GM20000 (cell line): ENCODE results near the gene CCDC71.

ENCODE experiments used
- DNase-seq: peaks from one replicate; pipeline ENCODE4 v3.0.0; 2012; ENCODE audit warnings: low spot score
- TF ChIP-seq, protein P1 (sequence below): IDR thresholded peaks from 2 replicates; pipeline ENCODE4 v1.5.1; 2012; ENCODE audit warnings: mild to moderate bottlenecking, control low read depth; ENCODE audit errors: extremely low read depth, missing control alignments

CCDC71 gene

DNA sequence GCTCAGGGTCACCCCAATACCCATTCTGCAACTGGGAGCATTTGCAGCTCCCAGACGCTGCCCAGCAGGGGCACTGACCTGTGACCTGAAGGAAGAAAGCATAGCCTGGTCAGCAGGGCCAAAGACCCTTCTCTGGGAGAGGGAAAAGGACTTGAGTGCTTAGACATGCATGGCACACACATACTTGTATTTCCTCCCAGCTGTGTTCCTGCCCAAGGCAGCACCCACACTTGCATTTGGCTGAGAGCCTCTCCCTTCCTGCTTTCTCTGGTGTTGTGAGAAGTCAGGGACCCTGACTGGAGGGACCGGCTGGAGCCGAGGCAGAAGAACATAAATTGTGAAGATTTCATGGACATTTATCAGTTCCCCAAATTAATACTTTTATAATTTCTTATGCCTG lies 26.1 kb downstream of the CCDC71 start:
- DNase-seq, result no peak
- TF ChIP-seq, protein P1, sequence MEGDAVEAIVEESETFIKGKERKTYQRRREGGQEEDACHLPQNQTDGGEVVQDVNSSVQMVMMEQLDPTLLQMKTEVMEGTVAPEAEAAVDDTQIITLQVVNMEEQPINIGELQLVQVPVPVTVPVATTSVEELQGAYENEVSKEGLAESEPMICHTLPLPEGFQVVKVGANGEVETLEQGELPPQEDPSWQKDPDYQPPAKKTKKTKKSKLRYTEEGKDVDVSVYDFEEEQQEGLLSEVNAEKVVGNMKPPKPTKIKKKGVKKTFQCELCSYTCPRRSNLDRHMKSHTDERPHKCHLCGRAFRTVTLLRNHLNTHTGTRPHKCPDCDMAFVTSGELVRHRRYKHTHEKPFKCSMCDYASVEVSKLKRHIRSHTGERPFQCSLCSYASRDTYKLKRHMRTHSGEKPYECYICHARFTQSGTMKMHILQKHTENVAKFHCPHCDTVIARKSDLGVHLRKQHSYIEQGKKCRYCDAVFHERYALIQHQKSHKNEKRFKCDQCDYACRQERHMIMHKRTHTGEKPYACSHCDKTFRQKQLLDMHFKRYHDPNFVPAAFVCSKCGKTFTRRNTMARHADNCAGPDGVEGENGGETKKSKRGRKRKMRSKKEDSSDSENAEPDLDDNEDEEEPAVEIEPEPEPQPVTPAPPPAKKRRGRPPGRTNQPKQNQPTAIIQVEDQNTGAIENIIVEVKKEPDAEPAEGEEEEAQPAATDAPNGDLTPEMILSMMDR, result no peak

DNA sequence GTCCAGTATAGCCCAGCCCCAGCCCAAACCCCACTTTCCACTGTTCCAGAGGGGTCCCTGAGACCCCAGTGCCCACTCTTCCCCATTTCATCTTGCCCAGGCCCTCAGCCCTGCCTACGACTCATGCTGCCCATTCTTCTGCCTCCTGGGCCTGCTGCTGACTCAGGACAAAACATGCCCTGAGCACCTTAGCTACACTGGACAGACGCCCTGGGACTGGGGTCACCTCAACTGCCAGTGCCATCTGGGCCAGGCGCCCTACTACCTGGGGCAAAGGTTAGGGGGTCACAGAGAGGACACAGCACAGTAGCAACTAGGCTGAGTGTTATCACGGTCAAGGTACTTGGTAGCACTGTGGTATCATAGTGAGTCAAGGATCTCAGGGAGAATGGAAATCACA lies 30.6 kb downstream of the CCDC71 start:
- TF ChIP-seq, protein P1, result no peak
- no peak for DNase-seq

DNA sequence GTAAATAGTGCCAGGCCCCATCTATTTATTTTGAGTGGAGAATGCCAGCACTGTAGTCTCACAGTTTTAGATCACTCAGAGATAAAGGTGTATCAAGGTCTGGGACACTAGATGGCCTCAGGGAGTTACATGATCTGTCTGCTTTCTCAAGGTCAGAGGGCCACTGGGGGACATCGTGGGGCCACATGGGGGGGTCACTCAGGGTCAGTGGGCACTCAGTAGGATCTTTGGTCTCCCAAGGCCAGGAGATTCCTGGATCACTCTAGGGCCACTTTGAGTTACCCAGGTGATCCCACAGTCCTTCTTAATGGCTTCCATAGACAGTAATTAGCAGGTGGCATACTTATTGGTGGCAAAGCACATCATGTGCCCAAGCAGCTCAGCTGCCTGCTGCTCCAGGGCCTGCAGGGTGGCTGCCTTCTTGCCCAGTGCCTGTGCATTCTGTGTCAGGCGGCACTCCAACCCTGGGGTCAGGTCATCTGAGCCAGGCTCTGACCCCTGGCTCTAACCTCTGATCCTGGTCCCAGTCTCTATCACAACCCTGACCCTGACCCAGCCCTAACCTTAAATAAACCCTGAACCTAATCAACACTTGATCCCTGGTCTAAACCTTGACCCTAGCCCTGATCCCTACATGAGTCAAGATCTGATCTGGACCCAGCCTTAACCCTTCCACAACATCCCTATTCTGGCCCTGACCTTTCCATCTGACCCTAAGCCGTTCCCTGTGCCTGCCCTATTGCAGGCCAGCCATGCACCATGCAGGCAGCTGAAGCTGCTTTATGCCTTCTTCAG lies 31.5 kb downstream of the CCDC71 start:
- TF ChIP-seq, protein P1, result no peak
- no peak for DNase-seq

DNA sequence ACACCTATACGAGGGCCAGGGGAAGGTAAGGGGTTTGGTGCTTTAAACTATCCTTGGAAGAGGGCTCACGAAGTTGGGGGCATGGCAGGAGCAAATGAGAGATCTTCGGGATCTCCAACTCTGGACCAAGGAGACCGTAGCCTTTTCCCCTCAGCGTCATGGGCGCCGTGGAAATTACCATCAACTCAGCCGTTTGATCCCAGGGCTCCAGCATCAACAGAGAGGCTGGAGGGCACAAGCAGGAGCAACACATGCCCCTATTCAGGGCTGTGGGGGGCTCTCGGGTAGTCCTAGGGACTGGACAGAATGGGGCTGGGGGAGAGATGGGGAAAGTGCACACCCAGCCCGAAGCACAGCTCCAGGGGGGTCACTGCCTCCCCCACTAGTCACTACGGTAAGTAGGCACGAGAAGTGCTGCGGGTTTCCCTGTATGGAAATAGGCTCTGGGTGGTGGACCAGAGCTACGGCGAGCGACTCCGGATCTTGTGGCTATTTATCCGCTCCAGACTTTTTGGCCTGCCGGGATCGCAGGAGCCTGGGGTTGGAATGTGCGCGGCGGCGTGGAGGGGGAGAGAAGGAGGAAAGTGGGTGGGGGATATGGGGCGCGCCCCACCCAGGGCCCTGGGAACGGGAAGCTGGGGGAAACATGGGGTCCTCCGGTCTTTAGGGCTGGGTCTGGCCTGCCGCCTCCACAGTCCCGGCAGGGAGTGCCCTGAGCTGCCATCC lies 32.7 kb downstream of the CCDC71 start:
- no peak for DNase-seq
- TF ChIP-seq, protein P1, result no peak

DNA sequence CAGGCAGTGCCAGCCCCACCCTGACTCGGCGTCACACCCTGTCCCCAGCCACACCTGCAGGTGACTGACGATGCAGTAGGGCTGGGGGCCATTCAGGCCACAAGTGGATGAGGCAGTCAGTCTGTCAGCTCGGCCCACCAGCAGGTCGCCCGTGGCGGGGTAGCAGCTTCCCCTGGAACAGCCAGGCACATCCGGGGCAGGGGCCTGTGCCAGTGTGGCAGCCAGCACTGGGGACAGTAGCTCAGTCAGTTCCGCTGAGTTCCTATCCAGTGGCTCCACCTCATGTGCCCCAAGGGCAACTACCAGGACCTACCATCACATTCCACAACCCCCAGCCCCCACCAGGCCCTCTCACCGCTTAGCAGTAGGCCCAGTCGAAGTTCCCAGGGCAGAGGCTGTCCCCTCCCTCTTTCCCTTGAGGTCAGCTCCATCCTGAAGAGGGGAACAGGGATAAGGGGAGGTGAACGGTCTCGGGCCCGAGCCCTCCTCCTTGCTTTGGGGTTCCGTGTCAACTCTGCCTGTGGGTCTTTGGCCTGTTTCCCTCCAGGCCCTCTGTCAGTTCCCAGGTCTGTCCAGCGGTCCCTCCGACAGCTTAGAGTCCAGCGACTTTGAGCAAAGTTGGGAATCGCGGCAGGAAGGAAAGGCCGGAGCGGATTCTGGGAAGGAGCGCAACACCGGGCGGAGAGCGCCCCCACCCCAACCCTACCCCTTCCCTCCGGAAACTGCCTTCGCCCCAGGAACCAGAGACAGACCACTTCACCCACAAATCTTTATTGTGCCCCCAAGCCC lies 33.5 kb downstream of the CCDC71 start, which contains the start of gene LAMB2:
Gene LAMB2 (minus strand): TSS at position 614 of the 789 bp plus-strand sequence. CDS start 183 bp downstream, at position 431.
- DNase-seq, result no peak
- TF ChIP-seq, protein P1, result no peak

DNA sequence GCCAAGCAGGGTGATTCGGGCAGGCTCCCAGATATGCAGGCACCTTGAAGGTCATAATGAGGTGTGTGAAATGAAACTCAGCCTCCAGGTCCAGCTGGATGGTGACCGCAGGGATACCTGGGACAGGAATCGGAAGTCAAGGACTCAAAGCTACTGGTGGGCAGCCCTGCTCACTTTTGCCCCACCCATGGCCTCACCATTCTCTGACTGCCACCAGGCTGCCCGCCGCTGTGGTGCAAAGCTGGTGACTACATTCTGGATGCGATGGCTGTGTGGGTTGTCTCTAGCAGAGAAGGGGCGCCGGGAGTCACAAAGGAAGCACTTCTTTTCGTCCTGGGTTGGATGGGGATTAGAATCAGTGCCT lies 34.1 kb downstream of the CCDC71 start:
- no peak for DNase-seq

More for the DNA sequence above, 34.1 kb downstream of the CCDC71 start:
- TF ChIP-seq, protein P1, result no peak
